Fibroblast of lung (primary cell): ENCODE data around the gene OR2V1. TPM values are rescaled to one million over a fixed set of nuclear protein-coding genes. Genes with fewer than 3 reads are reported as not detected.

Experiments
- DNase-seq, 2 donors: peaks; one replicate each; pipeline versions ENCODE4 v3.0.0 to v3.0.0-alpha.2; 2010; ENCODE audit warnings: low read depth in 2 of 2
- H2AFZ ChIP-seq: 2 replicates; pipeline ENCODE4 v1.5.1; 2012; ENCODE audit warnings: low read length, control low read depth, inconsistent platforms
- H3K27ac ChIP-seq: 2 replicates; pipeline ENCODE4 v1.5.1; 2011; ENCODE audit warnings: low read length, control low read depth; ENCODE audit not compliant: insufficient read depth
- H3K27me3 ChIP-seq: 2 replicates; pipeline ENCODE4 v1.5.1; 2011; ENCODE audit warnings: mild to moderate bottlenecking, low read length; ENCODE audit not compliant: control insufficient read depth, insufficient read depth
- H3K36me3 ChIP-seq: 2 replicates; pipeline ENCODE4 v1.5.1; 2011; ENCODE audit warnings: low read length; ENCODE audit not compliant: control insufficient read depth, insufficient read depth
- H3K4me1 ChIP-seq: 2 replicates; pipeline ENCODE4 v1.5.1; 2011; ENCODE audit warnings: low read length; ENCODE audit not compliant: control insufficient read depth, insufficient read depth; ENCODE audit errors: extremely low read depth
- H3K4me2 ChIP-seq: 2 replicates; pipeline ENCODE4 v1.5.1; 2011; ENCODE audit warnings: low read length, control low read depth; ENCODE audit not compliant: insufficient read depth; ENCODE audit errors: extremely low read depth
- H3K4me3 ChIP-seq, 4 experiments: fragments of 200-600 bp in 1 of 4; sonication (generic) in 1 of 4; replicated peaks in 1 of 4; 2 replicates each; pipeline ENCODE4 v1.5.1; 2011 to 2016; ENCODE audit warnings: low read length in 4 of 4, low read depth in 3 of 4, mild to moderate bottlenecking in 3 of 4, control low read depth in 2 of 4, inconsistent platforms in 1 of 4, mixed read lengths in 1 of 4; ENCODE audit not compliant: insufficient read depth in 1 of 4; ENCODE audit errors: control extremely low read depth in 1 of 4
- H3K79me2 ChIP-seq: 2 replicates; pipeline ENCODE4 v1.5.1; 2012; ENCODE audit warnings: mild to moderate bottlenecking, low read length, inconsistent platforms; ENCODE audit not compliant: control insufficient read depth, insufficient read depth
- H3K9ac ChIP-seq: 2 replicates; pipeline ENCODE4 v1.5.1; 2011; ENCODE audit warnings: mild to moderate bottlenecking, low read length, control low read depth; ENCODE audit not compliant: insufficient read depth
- H3K9me3 ChIP-seq: 2 replicates; pipeline ENCODE4 v1.5.1; 2012; ENCODE audit warnings: low read depth, low read length; ENCODE audit not compliant: control insufficient read depth, insufficient read depth
- H4K20me1 ChIP-seq: 2 replicates; pipeline ENCODE4 v1.5.1; 2011; ENCODE audit warnings: low read length; ENCODE audit not compliant: control insufficient read depth, insufficient read depth; ENCODE audit errors: extremely low read depth
- EZH2 ChIP-seq: IDR thresholded peaks from 2 replicates; pipeline ENCODE4 v1.5.1; 2012; ENCODE audit warnings: low read length, control low read depth, mild to moderate bottlenecking; ENCODE audit errors: missing control alignments
- polyA plus RNA-seq, 2 donors: library from polyadenylated mRNA; depleted of rRNA in 1 of 2; stranded (reverse) in 1 of 2; unstranded in 1 of 2; fragments of >200 nt; gene quantifications; 2 replicates each; pipeline ENCODE4 v1.2.1, GENCODE V29; 2011 to 2012; ENCODE audit warnings: missing spikeins in 1 of 2
- total RNA-seq: library from RNA; depleted of rRNA; stranded (reverse); fragments of >200 nt; gene quantifications from 2 replicates; pipeline ENCODE4 v1.2.1, GENCODE V29; 2014
- TF ChIP-seq, protein P1 (sequence below), 2 donors: IDR thresholded peaks in 1 of 2; conservative IDR thresholded peaks in 1 of 2; 1 replicate in 1 of 2; 2 replicates in 1 of 2; pipeline ENCODE4 v1.5.1; 2011 to 2012; ENCODE audit warnings: low read length in 2 of 2, control low read depth in 1 of 2, inconsistent platforms in 1 of 2, low read depth in 1 of 2, mild to moderate bottlenecking in 1 of 2

OR2V1 gene
- total and polyA plus RNA-seq, 2 donors (not counting 1 experiment from before 2014, with no cell fraction given): not detected

GRCh38 chr5:181126841-181127240 is 4.1 kb downstream of the OR2V1 start:
- H3K4me1 ChIP-seq: no peaks in the 10 kb centered on the region
- TF ChIP-seq, protein P1, sequence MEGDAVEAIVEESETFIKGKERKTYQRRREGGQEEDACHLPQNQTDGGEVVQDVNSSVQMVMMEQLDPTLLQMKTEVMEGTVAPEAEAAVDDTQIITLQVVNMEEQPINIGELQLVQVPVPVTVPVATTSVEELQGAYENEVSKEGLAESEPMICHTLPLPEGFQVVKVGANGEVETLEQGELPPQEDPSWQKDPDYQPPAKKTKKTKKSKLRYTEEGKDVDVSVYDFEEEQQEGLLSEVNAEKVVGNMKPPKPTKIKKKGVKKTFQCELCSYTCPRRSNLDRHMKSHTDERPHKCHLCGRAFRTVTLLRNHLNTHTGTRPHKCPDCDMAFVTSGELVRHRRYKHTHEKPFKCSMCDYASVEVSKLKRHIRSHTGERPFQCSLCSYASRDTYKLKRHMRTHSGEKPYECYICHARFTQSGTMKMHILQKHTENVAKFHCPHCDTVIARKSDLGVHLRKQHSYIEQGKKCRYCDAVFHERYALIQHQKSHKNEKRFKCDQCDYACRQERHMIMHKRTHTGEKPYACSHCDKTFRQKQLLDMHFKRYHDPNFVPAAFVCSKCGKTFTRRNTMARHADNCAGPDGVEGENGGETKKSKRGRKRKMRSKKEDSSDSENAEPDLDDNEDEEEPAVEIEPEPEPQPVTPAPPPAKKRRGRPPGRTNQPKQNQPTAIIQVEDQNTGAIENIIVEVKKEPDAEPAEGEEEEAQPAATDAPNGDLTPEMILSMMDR (conservative IDR thresholded peaks at IDR 0.05 in 1 of 2, IDR thresholded peaks at IDR 0.05 in 1 of 2; ENCODE audit: low read depth in 1 of 2, low read length in 2 of 2): no peak
- TF ChIP-seq EZH2: no peak
- no peak overlapping the region for H2AFZ ChIP-seq
- H3K27me3 ChIP-seq: peaks cover 3% of the 10 kb centered on the region
- no peak overlapping the region for H3K27ac ChIP-seq
- H3K9ac ChIP-seq: no peak overlapping the region
- no peaks in the 10 kb centered on the region for H3K79me2 ChIP-seq
- H3K4me2 ChIP-seq: no peak overlapping the region
- H4K20me1 ChIP-seq: no peaks in the 10 kb centered on the region
- no peak overlapping the region for H3K4me3 ChIP-seq
- no peaks in the 10 kb centered on the region for H3K36me3 ChIP-seq
- no peak for DNase-seq
- no peaks in the 10 kb centered on the region for H3K9me3 ChIP-seq

DNA sequence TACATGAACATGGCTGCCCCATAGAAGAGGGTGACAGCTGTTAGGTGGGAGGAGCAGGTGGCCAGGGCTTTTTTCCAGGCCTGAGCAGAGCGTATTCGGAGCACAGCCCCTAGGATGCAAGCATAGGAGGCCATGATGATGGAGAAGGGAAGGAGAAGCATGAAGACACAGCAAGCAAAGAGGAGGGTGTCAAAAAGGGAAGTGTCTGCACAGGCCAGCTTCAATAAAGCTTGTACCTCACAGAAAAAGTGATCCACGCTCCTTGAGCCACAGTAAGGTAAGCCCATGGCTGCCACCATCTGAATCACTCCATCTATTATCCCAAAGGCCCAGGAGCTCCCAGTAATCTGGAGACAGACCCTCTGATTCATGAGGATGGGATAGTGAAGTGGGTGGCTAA is 6.4 kb downstream of the OR2V1 start:
- no peak overlapping the region for H3K27ac ChIP-seq
- no peak for DNase-seq
- TF ChIP-seq EZH2: no peak
- TF ChIP-seq, protein P1 (conservative IDR thresholded peaks at IDR 0.05 in 1 of 2, IDR thresholded peaks at IDR 0.05 in 1 of 2; ENCODE audit: low read depth in 1 of 2, low read length in 2 of 2): no peak
- H3K4me1 ChIP-seq: no peaks in the 10 kb centered on the region
- H3K27me3 ChIP-seq: peaks cover 2% of the 10 kb centered on the region
- H3K4me3 ChIP-seq: no peak overlapping the region
- H3K9ac ChIP-seq: no peak overlapping the region
- H2AFZ ChIP-seq: no peak overlapping the region
- H3K9me3 ChIP-seq: no peaks in the 10 kb centered on the region
- H3K4me2 ChIP-seq: no peak overlapping the region
- no peaks in the 10 kb centered on the region for H3K79me2 ChIP-seq
- H3K36me3 ChIP-seq: no peaks in the 10 kb centered on the region
- H4K20me1 ChIP-seq: no peaks in the 10 kb centered on the region

- DNase-seq: no peak
- Histone ChIP-seq H3K27me3 (no peaks in the 10 kb centered on the region), H2AFZ (peak overlapping the region; percentile 24)
Observed at GRCh38 chr5:181121675-181122561, 9.1 kb downstream of the OR2V1 start.

More at GRCh38 chr5:181121675-181122561, 9.1 kb downstream of the OR2V1 start:
- no peak for TF ChIP-seq EZH2
- TF ChIP-seq, protein P1 (conservative IDR thresholded peaks at IDR 0.05 in 1 of 2, IDR thresholded peaks at IDR 0.05 in 1 of 2; ENCODE audit: low read depth in 1 of 2, low read length in 2 of 2): no peak
- H3K36me3 ChIP-seq: no peaks in the 10 kb centered on the region
- H3K27ac ChIP-seq: no peak overlapping the region
- H4K20me1 ChIP-seq: no peaks in the 10 kb centered on the region
- H3K9me3 ChIP-seq: no peaks in the 10 kb centered on the region
- H3K4me2 ChIP-seq: peak overlapping the region; percentile 9
- no peak overlapping the region for H3K4me3 ChIP-seq
- H3K4me1 ChIP-seq: no peaks in the 10 kb centered on the region
- H3K79me2 ChIP-seq: no peaks in the 10 kb centered on the region
- H3K9ac ChIP-seq: no peak overlapping the region
